ENCODE results near the gene BDKRB2. TPM values are rescaled to one million over a fixed set of nuclear protein-coding genes. Genes with fewer than 3 reads are reported as not detected.

Gene BDKRB2
- 2.4 TPM for polyA plus RNA-seq (2012; ENCODE audit: insufficient read depth, insufficient read length, low read depth)

DNA sequence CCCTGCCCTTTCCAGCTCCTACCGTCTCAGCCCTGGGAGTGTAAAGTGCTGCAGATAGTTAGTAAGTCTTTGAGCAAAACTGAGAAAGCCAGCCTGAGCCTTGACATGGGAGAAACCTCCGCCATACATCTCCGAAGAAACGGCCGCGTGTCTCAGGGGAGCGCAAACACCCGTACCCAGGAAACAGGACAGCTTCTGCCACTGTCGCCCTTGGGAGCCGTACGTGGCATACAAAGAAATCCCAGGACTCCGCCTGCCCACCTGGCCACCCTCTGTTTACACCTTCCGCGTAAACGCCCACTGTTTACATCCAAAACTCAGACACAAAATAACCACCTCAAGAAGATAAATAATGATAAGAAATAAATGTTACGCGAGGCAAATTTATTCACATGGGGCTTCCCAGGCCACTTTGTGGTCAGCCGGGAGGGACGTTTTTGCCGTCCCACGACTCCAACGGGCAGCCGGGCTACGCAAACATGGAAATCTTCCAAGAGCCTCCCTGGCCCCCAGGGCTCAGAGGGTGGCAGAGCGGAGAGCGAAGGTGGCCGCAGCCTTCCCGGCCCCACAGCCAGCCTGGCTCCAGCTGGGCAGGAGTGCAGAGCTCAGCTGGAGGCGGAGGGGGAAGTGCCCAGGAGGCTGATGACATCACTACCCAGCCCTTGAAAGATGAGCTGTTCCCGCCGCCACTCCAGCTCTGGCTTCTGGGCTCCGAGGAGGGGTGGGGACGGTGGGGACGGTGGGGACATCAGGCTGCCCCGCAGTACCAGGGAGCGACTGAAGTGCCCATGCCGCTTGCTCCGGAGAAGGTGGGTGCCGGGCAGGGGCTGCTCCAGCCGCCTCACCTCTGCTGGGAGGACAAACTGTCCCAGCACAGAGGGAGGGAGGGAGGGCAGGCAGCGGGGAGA lies at the start of gene BDKRB2:
Gene BDKRB2 (plus strand): TSS at position 689 of the 908 bp plus-strand sequence. CDS start 32,269 bp downstream, outside the sequence.
- peak within 1 kb of the TSS; percentile 61 for H3K4me3 ChIP-seq (ENCODE audit: low read depth, low read length)
- TF ChIP-seq, protein P1, sequence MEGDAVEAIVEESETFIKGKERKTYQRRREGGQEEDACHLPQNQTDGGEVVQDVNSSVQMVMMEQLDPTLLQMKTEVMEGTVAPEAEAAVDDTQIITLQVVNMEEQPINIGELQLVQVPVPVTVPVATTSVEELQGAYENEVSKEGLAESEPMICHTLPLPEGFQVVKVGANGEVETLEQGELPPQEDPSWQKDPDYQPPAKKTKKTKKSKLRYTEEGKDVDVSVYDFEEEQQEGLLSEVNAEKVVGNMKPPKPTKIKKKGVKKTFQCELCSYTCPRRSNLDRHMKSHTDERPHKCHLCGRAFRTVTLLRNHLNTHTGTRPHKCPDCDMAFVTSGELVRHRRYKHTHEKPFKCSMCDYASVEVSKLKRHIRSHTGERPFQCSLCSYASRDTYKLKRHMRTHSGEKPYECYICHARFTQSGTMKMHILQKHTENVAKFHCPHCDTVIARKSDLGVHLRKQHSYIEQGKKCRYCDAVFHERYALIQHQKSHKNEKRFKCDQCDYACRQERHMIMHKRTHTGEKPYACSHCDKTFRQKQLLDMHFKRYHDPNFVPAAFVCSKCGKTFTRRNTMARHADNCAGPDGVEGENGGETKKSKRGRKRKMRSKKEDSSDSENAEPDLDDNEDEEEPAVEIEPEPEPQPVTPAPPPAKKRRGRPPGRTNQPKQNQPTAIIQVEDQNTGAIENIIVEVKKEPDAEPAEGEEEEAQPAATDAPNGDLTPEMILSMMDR (IDR thresholded peaks at IDR 0.05; ENCODE audit: low read depth, low read length) = no peak
- no peaks in the 10 kb centered on the region for H3K27me3 ChIP-seq
- H3K36me3 ChIP-seq = no peaks in the 10 kb centered on the region
- H3K9me3 ChIP-seq = no peaks in the 10 kb centered on the region
- peak; percentile 91 for DNase-seq
- H3K4me1 ChIP-seq = peaks cover 11% of the 10 kb centered on the region

DNA sequence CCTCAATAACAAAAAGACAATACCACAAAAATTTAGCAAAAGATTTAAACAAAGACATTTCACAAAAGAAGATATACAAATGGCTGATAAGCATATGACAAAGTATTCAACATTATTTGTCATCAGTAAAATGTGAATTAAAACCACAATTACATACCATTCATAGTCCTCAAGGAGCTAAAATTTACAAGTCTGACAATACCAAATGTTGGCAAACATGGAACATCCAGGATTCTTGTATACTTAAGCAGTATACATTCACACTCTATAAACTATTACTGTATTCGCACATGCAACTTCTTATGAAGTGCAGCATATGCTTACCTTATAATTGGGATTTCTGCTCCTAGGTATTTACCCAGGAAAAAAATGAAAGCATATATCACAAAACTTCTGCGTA lies 49.7 kb upstream of the BDKRB2 start:
- Histone ChIP-seq H3K4me1 (peaks cover 12% of the 10 kb centered on the region), H3K36me3 (no peaks in the 10 kb centered on the region), H3K4me3 (ENCODE audit: low read depth, low read length) (no peak overlapping the region), H3K27me3 (no peaks in the 10 kb centered on the region), H3K9me3 (no peaks in the 10 kb centered on the region)
- DNase-seq = no peak
- TF ChIP-seq, protein P1 (IDR thresholded peaks at IDR 0.05; ENCODE audit: low read depth, low read length) = no peak

GRCh38 chr14:96156804-96157760 lies 47.6 kb upstream of the BDKRB2 start:
- DNase-seq = peak; percentile 67
- Histone ChIP-seq H3K9me3 (no peaks in the 10 kb centered on the region), H3K27me3 (no peaks in the 10 kb centered on the region), H3K36me3 (no peaks in the 10 kb centered on the region), H3K4me3 (ENCODE audit: low read depth, low read length) (no peak overlapping the region), H3K4me1 (peaks cover 12% of the 10 kb centered on the region)
- TF ChIP-seq, protein P1 (IDR thresholded peaks at IDR 0.05; ENCODE audit: low read depth, low read length) = no peak

GRCh38 chr14:96158735-96159134 lies 45.9 kb upstream of the BDKRB2 start:
- Histone ChIP-seq H3K4me3 (ENCODE audit: low read depth, low read length) (no peak overlapping the region), H3K9me3 (no peaks in the 10 kb centered on the region), H3K27me3 (no peaks in the 10 kb centered on the region), H3K36me3 (no peaks in the 10 kb centered on the region), H3K4me1 (peaks cover 12% of the 10 kb centered on the region)
- TF ChIP-seq, protein P1 (IDR thresholded peaks at IDR 0.05; ENCODE audit: low read depth, low read length) = no peak
- no peak for DNase-seq

GRCh38 chr14:96160076-96160912 lies 44.3 kb upstream of the BDKRB2 start:
- H3K27me3 ChIP-seq = no peaks in the 10 kb centered on the region
- H3K9me3 ChIP-seq = no peaks in the 10 kb centered on the region
- DNase-seq = no peak
- H3K4me1 ChIP-seq = peaks cover 12% of the 10 kb centered on the region
- no peak overlapping the region for H3K4me3 ChIP-seq (ENCODE audit: low read depth, low read length)
- TF ChIP-seq, protein P1 (IDR thresholded peaks at IDR 0.05; ENCODE audit: low read depth, low read length) = no peak
- H3K36me3 ChIP-seq = no peaks in the 10 kb centered on the region
